ENCODE measurements around the gene SNRPA.

SNRPA gene

GRCh38 chr19:40733149-40733548 lies 17.9 kb upstream of the SNRPA start:
- H3K36me3 ChIP-seq = peaks cover 81 to 98% (median 94%) of the 10 kb centered on the region in 11 experiments
- no peak for TF ChIP-seq Cebpa-rat (IDR thresholded peaks at IDR 0.05)

GRCh38 chr19:40735013-40735771 lies 15.8 kb upstream of the SNRPA start:
- H3K36me3 ChIP-seq = peaks cover 71 to 98% (median 88%) of the 10 kb centered on the region in 11 experiments
- H3K9ac ChIP-seq = no peak overlapping the region

More at GRCh38 chr19:40733149-40733548, 17.9 kb upstream of the SNRPA start:
- Histone ChIP-seq H3K4me3 (no peak overlapping the region), H4K20me1 (peaks cover 0 to 6% (median 0%) of the 10 kb centered on the region in 11 experiments; a peak in 1 of 22 replicates), H3K9ac (no peak overlapping the region), H3K4me1 (no peaks in the 10 kb centered on the region), H3K9me3 (replicated peaks in 1 of 11) (no peaks in the 10 kb centered on the region), H3K27me3 (no peaks in the 10 kb centered on the region), H3K4me2 (no peak overlapping the region), H3K27ac (no peak overlapping the region)

GRCh38 chr19:40736661-40737060 lies 14.3 kb upstream of the SNRPA start:
- no peaks in the 10 kb centered on the region for H3K9me3 ChIP-seq (replicated peaks in 1 of 11)

More at GRCh38 chr19:40735013-40735771, 15.8 kb upstream of the SNRPA start:
- H3K4me3 ChIP-seq = no peak overlapping the region
- TF ChIP-seq Cebpa-rat (IDR thresholded peaks at IDR 0.05) = no peak
- no peaks in the 10 kb centered on the region for H3K27me3 ChIP-seq
- no peaks in the 10 kb centered on the region for H3K9me3 ChIP-seq (replicated peaks in 1 of 11)
- H3K4me1 ChIP-seq = peaks cover 0 to 13% (median 10%) of the 10 kb centered on the region in 10 experiments; a peak in 11 of 20 replicates
- no peak overlapping the region for H3K4me2 ChIP-seq
- peaks cover 0 to 6% (median 0%) of the 10 kb centered on the region in 11 experiments; a peak in 2 of 22 replicates for H4K20me1 ChIP-seq
- no peak overlapping the region for H3K27ac ChIP-seq

GRCh38 chr19:40737102-40737644 lies 13.8 kb upstream of the SNRPA start:
- no peak overlapping the region for H3K9ac ChIP-seq
- no peak for TF ChIP-seq Cebpa-rat (IDR thresholded peaks at IDR 0.05)
- H4K20me1 ChIP-seq = peaks cover 0 to 6% (median 0%) of the 10 kb centered on the region in 11 experiments; a peak in 2 of 22 replicates
- H3K4me2 ChIP-seq = no peak overlapping the region
- no peak overlapping the region for H3K4me3 ChIP-seq
- no peak overlapping the region for H3K27ac ChIP-seq
- H3K4me1 ChIP-seq = peaks cover 0 to 14% (median 11%) of the 10 kb centered on the region in 10 experiments; a peak in 13 of 20 replicates
- H3K36me3 ChIP-seq = peaks cover 52 to 86% (median 69%) of the 10 kb centered on the region in 11 experiments
- no peaks in the 10 kb centered on the region for H3K27me3 ChIP-seq
- no peaks in the 10 kb centered on the region for H3K9me3 ChIP-seq (replicated peaks in 1 of 11)

More at GRCh38 chr19:40736661-40737060, 14.3 kb upstream of the SNRPA start:
- Histone ChIP-seq H3K27ac (no peak overlapping the region), H3K36me3 (peaks cover 57 to 91% (median 74%) of the 10 kb centered on the region in 11 experiments), H3K4me2 (no peak overlapping the region), H3K4me3 (no peak overlapping the region), H4K20me1 (peaks cover 0 to 6% (median 0%) of the 10 kb centered on the region in 11 experiments; a peak in 2 of 22 replicates), H3K9ac (no peak overlapping the region), H3K27me3 (no peaks in the 10 kb centered on the region), H3K4me1 (peaks cover 0 to 14% (median 11%) of the 10 kb centered on the region in 10 experiments; a peak in 13 of 20 replicates)
- no peak for TF ChIP-seq Cebpa-rat (IDR thresholded peaks at IDR 0.05)

GRCh38 chr19:40739030-40739839 lies 11.8 kb upstream of the SNRPA start:
- peak overlapping the region in 1 of 11 experiments; percentile 12; a peak in 1 of 22 replicates for H3K27ac ChIP-seq
- H3K9ac ChIP-seq = peak overlapping the region in 7 of 11 experiments; percentile 9 to 35 (median 20); a peak in 6 of 22 replicates
- H3K4me3 ChIP-seq = no peak overlapping the region
- TF ChIP-seq Cebpa-rat (IDR thresholded peaks at IDR 0.05) = no peak
- no peaks in the 10 kb centered on the region; a peak in 2 of 22 replicates for H4K20me1 ChIP-seq
- peak overlapping the region in 6 of 11 experiments; percentile 6 to 34 (median 16); a peak in 9 of 22 replicates for H3K4me2 ChIP-seq
- peaks cover 33 to 75% (median 49%) of the 10 kb centered on the region in 11 experiments for H3K36me3 ChIP-seq
- H3K4me1 ChIP-seq = peaks cover 0 to 14% (median 11%) of the 10 kb centered on the region in 10 experiments; a peak in 13 of 20 replicates
- no peaks in the 10 kb centered on the region for H3K9me3 ChIP-seq (replicated peaks in 1 of 11)
- no peaks in the 10 kb centered on the region for H3K27me3 ChIP-seq

DNA sequence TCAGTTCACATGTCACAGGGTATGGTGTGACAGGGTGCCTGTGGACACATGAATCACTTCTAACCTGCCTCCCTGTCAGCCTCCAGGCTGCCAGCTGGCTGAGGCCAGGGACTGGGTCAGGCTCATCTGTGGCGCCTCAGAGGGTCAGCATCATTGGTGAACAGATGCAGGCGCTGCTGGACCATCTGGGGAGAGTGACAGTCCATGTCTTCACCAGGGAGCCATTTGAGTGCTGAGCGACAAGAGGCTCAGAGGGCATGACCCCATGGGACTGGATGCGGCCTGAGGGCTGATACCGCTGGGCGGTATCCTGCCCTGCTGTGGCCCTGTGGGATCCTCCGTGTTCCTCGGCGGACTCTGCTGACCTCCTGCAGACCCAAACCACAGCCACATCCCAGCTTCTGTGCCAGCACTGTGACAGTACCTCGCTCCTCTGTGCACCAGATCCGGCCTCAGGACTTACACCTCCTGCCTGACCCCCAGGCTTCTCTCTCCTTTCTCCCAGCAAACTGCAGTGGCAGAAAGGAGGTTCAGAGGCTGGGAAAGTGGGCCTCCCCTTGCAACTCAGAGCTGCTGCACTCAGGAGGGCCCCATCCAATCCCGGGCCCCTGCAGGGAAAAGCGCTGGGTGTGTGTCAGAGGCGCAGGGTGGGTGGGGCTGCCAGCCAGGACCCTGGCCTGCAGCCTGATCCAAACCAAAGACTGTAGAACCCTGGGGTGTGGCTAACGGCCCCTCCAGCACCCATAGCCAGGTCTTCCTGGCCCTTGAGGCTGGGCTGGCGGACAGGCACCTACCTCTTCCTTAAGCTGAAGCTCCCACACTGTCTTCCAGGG lies 10.9 kb upstream of the SNRPA start:
- Histone ChIP-seq H3K4me1 (peaks cover 4 to 16% (median 11%) of the 10 kb centered on the region in 10 experiments; a peak in 14 of 20 replicates), H3K4me3 (no peak overlapping the region), H3K27me3 (no peaks in the 10 kb centered on the region), H4K20me1 (no peaks in the 10 kb centered on the region; a peak in 2 of 22 replicates), H3K27ac (peak overlapping the region in 1 of 11 experiments; percentile 12; a peak in 1 of 22 replicates), H3K36me3 (peaks cover 26 to 67% (median 41%) of the 10 kb centered on the region in 11 experiments), H3K9ac (peak overlapping the region in 7 of 11 experiments; percentile 9 to 35 (median 20); a peak in 4 of 22 replicates), H3K4me2 (peak overlapping the region in 5 of 11 experiments; percentile 15 to 34 (median 17); a peak in 8 of 22 replicates), H3K9me3 (replicated peaks in 1 of 11) (no peaks in the 10 kb centered on the region)
- no peak for TF ChIP-seq Cebpa-rat (IDR thresholded peaks at IDR 0.05)

DNA sequence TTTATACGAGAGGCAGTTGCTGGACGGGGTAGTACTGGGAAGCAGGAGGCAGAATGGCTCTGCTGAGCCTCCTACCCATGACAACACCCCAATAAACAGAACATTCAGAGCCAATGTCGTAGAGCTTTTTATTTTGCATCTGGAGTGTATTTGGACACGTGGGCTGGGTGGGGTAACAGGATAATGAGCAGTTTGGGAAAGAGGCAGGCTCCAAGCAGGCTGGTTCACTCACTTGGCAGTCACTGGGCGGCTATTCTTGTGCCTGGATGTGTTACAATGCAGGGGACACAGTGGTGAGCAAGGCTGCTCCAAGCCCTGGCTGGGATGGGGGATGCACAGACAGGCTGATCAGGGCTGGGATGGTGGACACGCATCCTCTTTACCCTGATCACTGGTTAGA lies 10.3 kb upstream of the SNRPA start:
- no peak overlapping the region for H3K4me2 ChIP-seq
- no peaks in the 10 kb centered on the region for H3K27me3 ChIP-seq
- H3K4me1 ChIP-seq = peaks cover 8 to 23% (median 12%) of the 10 kb centered on the region in 10 experiments; a peak in 15 of 20 replicates
- no peak overlapping the region for H3K4me3 ChIP-seq
- peaks cover 19 to 60% (median 35%) of the 10 kb centered on the region in 11 experiments for H3K36me3 ChIP-seq
- TF ChIP-seq Cebpa-rat (IDR thresholded peaks at IDR 0.05) = no peak
- H3K9me3 ChIP-seq (replicated peaks in 1 of 11) = no peaks in the 10 kb centered on the region
- no peak overlapping the region for H3K27ac ChIP-seq
- no peaks in the 10 kb centered on the region; a peak in 1 of 22 replicates for H4K20me1 ChIP-seq
- H3K9ac ChIP-seq = no peak overlapping the region

All from BLaER1 treated with 17β-estradiol and CSF1 and Interleukin-3, amounts not matched to agents 10 nM and 100 nM (cell line).